ENCODE measurements around the gene PDZK1. TPM values are rescaled to one million over a fixed set of nuclear protein-coding genes. Genes with fewer than 3 reads are reported as not detected.
"Not testable (repeated sequence)": the region's sequence is repeated elsewhere in the genome, so short reads cannot be mapped to it uniquely, and the experiment has no call there.

The PDZK1 gene
- total and polyA plus RNA-seq, 4 donors: 1.9 to 10.2 (median 3.1) TPM

DNA sequence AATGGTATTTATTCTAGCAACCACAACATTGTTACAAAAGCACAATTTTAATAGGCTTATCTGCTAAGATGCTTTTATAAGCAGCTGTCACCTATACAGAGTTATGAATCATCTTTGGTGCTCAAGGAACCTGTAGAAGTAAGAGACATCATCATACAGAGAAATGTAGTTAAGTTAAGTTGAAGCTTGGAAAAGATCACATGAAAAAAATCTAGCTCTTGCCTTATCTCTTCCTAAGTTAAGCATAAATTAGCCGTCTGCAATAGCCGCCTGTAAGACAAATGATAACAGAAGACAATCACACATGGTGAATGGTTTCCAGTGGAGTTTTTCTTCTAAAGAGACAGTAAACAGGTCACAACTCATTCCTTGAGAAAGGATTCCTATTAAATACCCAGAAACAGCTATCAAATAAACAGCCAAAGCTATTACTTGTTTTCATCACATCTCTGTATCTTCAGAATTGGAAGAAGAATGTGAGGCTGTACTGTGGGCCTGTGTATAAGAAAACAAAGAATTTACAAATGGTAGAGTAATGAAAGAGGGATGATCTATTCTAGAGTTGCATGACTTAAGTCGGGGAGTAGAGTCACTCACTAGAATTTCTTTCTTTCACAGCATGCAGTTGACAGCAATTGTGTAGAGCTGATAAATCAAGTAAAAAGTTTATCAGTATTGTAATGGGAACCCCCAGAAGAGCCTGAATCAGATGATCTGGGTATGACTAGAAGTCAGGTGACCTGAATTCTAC, 36.0 kb downstream of the PDZK1 start:
- WGBS (ENCODE audit: insufficient coverage): no CpG with 5 or more reads among the region's 3 CpGs
- H3K27ac ChIP-seq (ENCODE audit: low read depth, low read length): not testable (repeated sequence)

GRCh38 chr1:145665015-145665414, 42.2 kb downstream of the PDZK1 start:
- H3K4me1 ChIP-seq (ENCODE audit: control insufficient read depth, insufficient read depth, low read length); H3K27ac ChIP-seq (ENCODE audit: low read depth, low read length); H3K36me3 ChIP-seq (ENCODE audit: control insufficient read depth, insufficient read depth, low read length); DNase-seq (ENCODE audit: low read depth in 4 of 6, low spot score in 6 of 6); H3K9me3 ChIP-seq (ENCODE audit: control insufficient read depth, insufficient read depth, low read length); H3K27me3 ChIP-seq (ENCODE audit: control insufficient read depth, insufficient read depth, low read length); H3K4me3 ChIP-seq (ENCODE audit: low read depth, low read length): not testable (repeated sequence)
- no CpG with 5 or more reads among the region's 4 CpGs for WGBS (ENCODE audit: insufficient coverage)

More for the DNA sequence above, 36.0 kb downstream of the PDZK1 start:
- H3K4me1 ChIP-seq (ENCODE audit: control insufficient read depth, insufficient read depth, low read length); H3K9me3 ChIP-seq (ENCODE audit: control insufficient read depth, insufficient read depth, low read length); DNase-seq (ENCODE audit: low read depth in 4 of 6, low spot score in 6 of 6); H3K36me3 ChIP-seq (ENCODE audit: control insufficient read depth, insufficient read depth, low read length); H3K27me3 ChIP-seq (ENCODE audit: control insufficient read depth, insufficient read depth, low read length); H3K4me3 ChIP-seq (ENCODE audit: low read depth, low read length): not testable (repeated sequence)

DNA sequence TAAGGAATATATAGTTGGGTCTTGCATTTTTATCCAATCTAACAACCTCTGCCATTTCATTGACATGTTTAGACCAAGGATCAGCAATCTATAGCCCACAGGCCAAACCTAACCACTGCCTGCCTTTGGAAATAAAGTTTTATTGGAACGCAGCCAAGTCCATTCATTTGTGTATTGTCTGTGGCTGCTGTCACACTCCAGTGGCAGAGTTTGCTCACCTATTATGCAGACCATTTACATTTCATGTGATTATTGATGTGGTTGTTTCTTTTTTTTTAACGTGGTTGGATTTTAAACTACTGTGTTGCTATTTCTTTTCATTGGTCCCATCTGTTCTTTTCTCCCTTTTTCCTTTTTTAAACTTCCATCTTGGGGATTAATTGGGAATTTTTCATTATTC, 44.7 kb downstream of the PDZK1 start:
- not testable (repeated sequence) for H3K4me3 ChIP-seq (ENCODE audit: low read depth, low read length)
- no CpG with 5 or more reads among the region's 2 CpGs for WGBS (ENCODE audit: insufficient coverage)

GRCh38 chr1:145656245-145656943, 50.8 kb downstream of the PDZK1 start:
- WGBS (ENCODE audit: insufficient coverage): 96% methylated on average over 4 of the region's 7 CpGs

More for the DNA sequence above, 44.7 kb downstream of the PDZK1 start:
- DNase-seq (ENCODE audit: low read depth in 4 of 6, low spot score in 6 of 6); H3K27ac ChIP-seq (ENCODE audit: low read depth, low read length); H3K27me3 ChIP-seq (ENCODE audit: control insufficient read depth, insufficient read depth, low read length); H3K36me3 ChIP-seq (ENCODE audit: control insufficient read depth, insufficient read depth, low read length); H3K9me3 ChIP-seq (ENCODE audit: control insufficient read depth, insufficient read depth, low read length); H3K4me1 ChIP-seq (ENCODE audit: control insufficient read depth, insufficient read depth, low read length): not testable (repeated sequence)

GRCh38 chr1:145643990-145644389, 63.2 kb downstream of the PDZK1 start:
- not testable (repeated sequence) for H3K4me1 ChIP-seq (ENCODE audit: control insufficient read depth, insufficient read depth, low read length); DNase-seq (ENCODE audit: low read depth in 4 of 6, low spot score in 6 of 6)

More at GRCh38 chr1:145656245-145656943, 50.8 kb downstream of the PDZK1 start:
- H3K27ac ChIP-seq (ENCODE audit: low read depth, low read length); H3K4me1 ChIP-seq (ENCODE audit: control insufficient read depth, insufficient read depth, low read length); DNase-seq (ENCODE audit: low read depth in 4 of 6, low spot score in 6 of 6); H3K4me3 ChIP-seq (ENCODE audit: low read depth, low read length); H3K27me3 ChIP-seq (ENCODE audit: control insufficient read depth, insufficient read depth, low read length); H3K9me3 ChIP-seq (ENCODE audit: control insufficient read depth, insufficient read depth, low read length); H3K36me3 ChIP-seq (ENCODE audit: control insufficient read depth, insufficient read depth, low read length): not testable (repeated sequence)

DNA sequence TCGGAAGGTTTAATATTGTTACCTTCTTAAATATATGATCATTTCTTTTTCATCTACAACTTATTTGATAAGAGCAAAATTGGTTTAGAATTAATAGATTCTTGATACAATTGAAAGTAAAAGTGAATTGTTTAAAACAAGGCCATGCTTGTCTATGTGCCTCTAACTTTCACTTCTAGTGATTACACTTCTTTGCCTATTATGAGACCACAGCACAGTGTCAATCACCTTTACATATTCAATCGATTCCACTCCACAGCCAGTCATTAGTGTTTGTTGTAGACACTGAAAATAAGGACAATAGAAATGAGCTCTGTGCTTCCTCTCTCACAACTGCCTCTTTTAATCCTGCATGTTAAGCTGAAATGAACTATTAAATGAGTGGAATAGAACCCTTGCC, 65.3 kb downstream of the PDZK1 start:
- H3K27me3 ChIP-seq (ENCODE audit: control insufficient read depth, insufficient read depth, low read length); H3K9me3 ChIP-seq (ENCODE audit: control insufficient read depth, insufficient read depth, low read length); H3K4me3 ChIP-seq (ENCODE audit: low read depth, low read length); H3K27ac ChIP-seq (ENCODE audit: low read depth, low read length); DNase-seq (ENCODE audit: low read depth in 4 of 6, low spot score in 6 of 6); H3K4me1 ChIP-seq (ENCODE audit: control insufficient read depth, insufficient read depth, low read length); H3K36me3 ChIP-seq (ENCODE audit: control insufficient read depth, insufficient read depth, low read length): not testable (repeated sequence)
- no CpG with 5 or more reads among the region's 2 CpGs for WGBS (ENCODE audit: insufficient coverage)

More at GRCh38 chr1:145643990-145644389, 63.2 kb downstream of the PDZK1 start:
- not testable (repeated sequence) for H3K4me3 ChIP-seq (ENCODE audit: low read depth, low read length); H3K36me3 ChIP-seq (ENCODE audit: control insufficient read depth, insufficient read depth, low read length); H3K27ac ChIP-seq (ENCODE audit: low read depth, low read length); H3K27me3 ChIP-seq (ENCODE audit: control insufficient read depth, insufficient read depth, low read length); H3K9me3 ChIP-seq (ENCODE audit: control insufficient read depth, insufficient read depth, low read length)
- no CpG with 5 or more reads among the region's 1 CpG for WGBS (ENCODE audit: insufficient coverage)

DNA sequence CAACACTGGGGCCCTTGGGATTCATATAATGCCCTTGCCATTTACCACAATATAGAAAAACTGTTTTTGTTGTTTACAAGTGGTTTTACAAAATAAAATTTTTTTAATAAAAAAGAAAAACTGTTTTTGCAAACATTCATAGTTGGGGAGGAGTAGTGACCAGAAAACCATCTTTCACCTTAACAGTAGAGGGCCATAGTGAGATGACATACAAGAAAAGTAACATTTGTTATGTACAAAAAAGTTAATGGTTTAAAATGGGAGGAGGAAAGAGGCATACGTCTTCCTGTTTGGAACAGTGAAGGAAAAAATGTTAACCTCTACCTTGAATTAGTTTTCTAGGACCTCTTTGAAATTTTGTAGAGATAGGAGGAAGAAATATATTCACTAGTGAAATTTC, 70.9 kb downstream of the PDZK1 start:
- not testable (repeated sequence) for H3K4me3 ChIP-seq (ENCODE audit: low read depth, low read length); H3K4me1 ChIP-seq (ENCODE audit: control insufficient read depth, insufficient read depth, low read length); H3K9me3 ChIP-seq (ENCODE audit: control insufficient read depth, insufficient read depth, low read length); H3K36me3 ChIP-seq (ENCODE audit: control insufficient read depth, insufficient read depth, low read length); H3K27me3 ChIP-seq (ENCODE audit: control insufficient read depth, insufficient read depth, low read length); DNase-seq (ENCODE audit: low read depth in 4 of 6, low spot score in 6 of 6); H3K27ac ChIP-seq (ENCODE audit: low read depth, low read length)
- WGBS (ENCODE audit: insufficient coverage): no CpG with 5 or more reads among the region's 1 CpG

DNA sequence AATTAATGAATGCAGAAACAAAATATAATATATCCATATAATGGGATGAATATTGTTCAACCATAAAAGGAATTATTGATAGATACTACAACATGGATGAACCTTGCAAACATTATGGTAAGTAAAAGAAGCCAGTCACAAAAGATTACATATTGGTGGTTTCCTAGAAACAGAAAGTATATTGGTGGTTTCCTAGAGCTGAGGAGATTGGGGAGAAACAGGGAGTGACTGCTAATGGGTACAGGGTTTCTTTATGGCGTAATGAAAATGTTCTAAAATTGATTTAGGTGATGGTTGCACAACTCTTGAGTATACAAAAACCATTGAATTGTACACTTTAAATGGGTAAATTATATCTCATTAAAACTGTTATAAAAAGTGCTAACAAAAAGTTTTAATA, 85.0 kb downstream of the PDZK1 start:
- not testable (repeated sequence) for DNase-seq (ENCODE audit: low read depth in 4 of 6, low spot score in 6 of 6); H3K9me3 ChIP-seq (ENCODE audit: control insufficient read depth, insufficient read depth, low read length); H3K27me3 ChIP-seq (ENCODE audit: control insufficient read depth, insufficient read depth, low read length); H3K36me3 ChIP-seq (ENCODE audit: control insufficient read depth, insufficient read depth, low read length); H3K27ac ChIP-seq (ENCODE audit: low read depth, low read length); H3K4me3 ChIP-seq (ENCODE audit: low read depth, low read length); H3K4me1 ChIP-seq (ENCODE audit: control insufficient read depth, insufficient read depth, low read length)
- no CpG with 5 or more reads among the region's 1 CpG for WGBS (ENCODE audit: insufficient coverage)

Measured in spinal cord (tissue), 10 donors.